WTC11 (cell line): Measurements from ENCODE around the gene SLC6A16. TPM values are rescaled to one million over a fixed set of nuclear protein-coding genes. Genes with fewer than 3 reads are reported as not detected.

Experiments
- ATF1 ChIP-seq: sonication (generic); formaldehyde crosslinking; IDR thresholded peaks from 2 replicates; pipeline ENCODE4 v1.8.1; 2023; ENCODE audit warnings: mild to moderate bottlenecking, moderate library complexity, missing genetic modification reagents
- EMX1 ChIP-seq: fragments of 250-450 bp; sonication (Bioruptor Pico); IDR thresholded peaks from 2 replicates; pipeline ENCODE4 v1.8.0; 2021; ENCODE audit warnings: mild to moderate bottlenecking
- ESRRA ChIP-seq: sonication (generic); formaldehyde crosslinking; IDR thresholded peaks from 2 replicates; pipeline ENCODE4 v1.8.1; 2022; ENCODE audit warnings: mild to moderate bottlenecking, missing genetic modification reagents, borderline replicate concordance
- FOXJ3 ChIP-seq: sonication (generic); formaldehyde crosslinking; IDR thresholded peaks from 2 replicates; pipeline ENCODE4 v1.9.0; 2021; ENCODE audit warnings: missing genetic modification reagents, mild to moderate bottlenecking, borderline replicate concordance
- GRHL2 ChIP-seq: fragments of 250-450 bp; sonication (Bioruptor Pico); IDR thresholded peaks from 2 replicates; pipeline ENCODE4 v1.8.0; 2022; ENCODE audit warnings: mild to moderate bottlenecking, moderate library complexity; ENCODE audit not compliant: insufficient replicate concordance, severe bottlenecking
- JUN ChIP-seq: sonication (generic); formaldehyde crosslinking; IDR thresholded peaks from 2 replicates; pipeline ENCODE4 v1.8.0; 2023; ENCODE audit warnings: mild to moderate bottlenecking, missing genetic modification reagents
- KAT7 ChIP-seq: sonication (generic); formaldehyde crosslinking; IDR thresholded peaks from 2 replicates; pipeline ENCODE4 v1.8.1; 2023; ENCODE audit warnings: missing genetic modification reagents, mild to moderate bottlenecking, borderline replicate concordance
- NFYB ChIP-seq: sonication (generic); formaldehyde crosslinking; conservative IDR thresholded peaks from 2 replicates; pipeline ENCODE4 v1.8.0; 2022; ENCODE audit warnings: low read depth, missing genetic modification reagents
- NR2C2 ChIP-seq: sonication (generic); formaldehyde crosslinking; IDR thresholded peaks from 2 replicates; pipeline ENCODE4 v1.8.0; 2022; ENCODE audit warnings: mild to moderate bottlenecking, missing genetic modification reagents
- RELA ChIP-seq: sonication (generic); formaldehyde crosslinking; IDR thresholded peaks from 2 replicates; pipeline ENCODE4 v1.8.1; 2022; ENCODE audit warnings: missing genetic modification reagents, mild to moderate bottlenecking, borderline replicate concordance
- SMAD3 ChIP-seq: sonication (generic); formaldehyde crosslinking; IDR thresholded peaks from 2 replicates; pipeline ENCODE4 v1.8.0; 2022; ENCODE audit warnings: missing genetic modification reagents, mild to moderate bottlenecking, borderline replicate concordance
- SMAD4 ChIP-seq: sonication (generic); formaldehyde crosslinking; IDR thresholded peaks from 2 replicates; pipeline ENCODE4 v1.8.0; 2022; ENCODE audit warnings: mild to moderate bottlenecking, missing genetic modification reagents
- SOX15 ChIP-seq: fragments of 250-450 bp; sonication (Bioruptor Pico); IDR thresholded peaks from 2 replicates; pipeline ENCODE4 v1.9.0; 2021; ENCODE audit warnings: mild to moderate bottlenecking
- TCF7 ChIP-seq: sonication (generic); formaldehyde crosslinking; IDR thresholded peaks from 2 replicates; pipeline ENCODE4 v1.8.0; 2022; ENCODE audit warnings: mild to moderate bottlenecking, low read depth, missing genetic modification reagents, moderate library complexity
- TP53 ChIP-seq: sonication (generic); formaldehyde crosslinking; IDR thresholded peaks from 2 replicates; pipeline ENCODE4 v1.8.1; 2023; ENCODE audit warnings: mild to moderate bottlenecking, missing genetic modification reagents
- ZNF121 ChIP-seq: sonication (generic); formaldehyde crosslinking; IDR thresholded peaks from 2 replicates; pipeline ENCODE4 v1.8.0; 2023; ENCODE audit warnings: missing genetic modification reagents
- total RNA-seq: library from RNA; stranded (reverse); gene quantifications from 3 replicates; pipeline ENCODE4 v1.2.3, GENCODE V29; 2021
- TF ChIP-seq, protein P1 (sequence below): sonication (generic); formaldehyde crosslinking; IDR thresholded peaks from 2 replicates; pipeline ENCODE4 v1.8.0; 2022; ENCODE audit warnings: mild to moderate bottlenecking, missing genetic modification reagents
- TF ChIP-seq, protein P2 (sequence below): sonication (generic); formaldehyde crosslinking; IDR thresholded peaks from 2 replicates; pipeline ENCODE4 v1.8.0; 2023; ENCODE audit warnings: missing genetic modification reagents
- TF ChIP-seq, protein P3 (sequence below): fragments of 250-450 bp; sonication (Bioruptor Pico); IDR thresholded peaks from 2 replicates; pipeline ENCODE4 v1.9.0; 2021; ENCODE audit warnings: moderate library complexity, mild to moderate bottlenecking, inconsistent platforms, borderline replicate concordance
- TF ChIP-seq, protein P4 (sequence below): sonication (generic); formaldehyde crosslinking; IDR thresholded peaks from 2 replicates; pipeline ENCODE4 v1.8.1; 2022; ENCODE audit warnings: low read depth, missing genetic modification reagents, borderline replicate concordance
- TF ChIP-seq, protein P5 (sequence below): sonication (generic); formaldehyde crosslinking; IDR thresholded peaks from 2 replicates; pipeline ENCODE4 v1.8.0; 2022; ENCODE audit warnings: mild to moderate bottlenecking, missing genetic modification reagents
- TF ChIP-seq, protein P6 (sequence below): fragments of 250-450 bp; sonication (Bioruptor Pico); conservative IDR thresholded peaks from 2 replicates; pipeline ENCODE4 v1.9.0; 2021; ENCODE audit warnings: mild to moderate bottlenecking
- TF ChIP-seq, protein P7 (sequence below): fragments of 250-450 bp; sonication (Bioruptor Pico); IDR thresholded peaks from 2 replicates; pipeline ENCODE4 v1.9.0; 2021; ENCODE audit warnings: mild to moderate bottlenecking, borderline replicate concordance

Gene SLC6A16
- total RNA-seq, 1 experiment from 2014 or later: 1.5 TPM

DNA sequence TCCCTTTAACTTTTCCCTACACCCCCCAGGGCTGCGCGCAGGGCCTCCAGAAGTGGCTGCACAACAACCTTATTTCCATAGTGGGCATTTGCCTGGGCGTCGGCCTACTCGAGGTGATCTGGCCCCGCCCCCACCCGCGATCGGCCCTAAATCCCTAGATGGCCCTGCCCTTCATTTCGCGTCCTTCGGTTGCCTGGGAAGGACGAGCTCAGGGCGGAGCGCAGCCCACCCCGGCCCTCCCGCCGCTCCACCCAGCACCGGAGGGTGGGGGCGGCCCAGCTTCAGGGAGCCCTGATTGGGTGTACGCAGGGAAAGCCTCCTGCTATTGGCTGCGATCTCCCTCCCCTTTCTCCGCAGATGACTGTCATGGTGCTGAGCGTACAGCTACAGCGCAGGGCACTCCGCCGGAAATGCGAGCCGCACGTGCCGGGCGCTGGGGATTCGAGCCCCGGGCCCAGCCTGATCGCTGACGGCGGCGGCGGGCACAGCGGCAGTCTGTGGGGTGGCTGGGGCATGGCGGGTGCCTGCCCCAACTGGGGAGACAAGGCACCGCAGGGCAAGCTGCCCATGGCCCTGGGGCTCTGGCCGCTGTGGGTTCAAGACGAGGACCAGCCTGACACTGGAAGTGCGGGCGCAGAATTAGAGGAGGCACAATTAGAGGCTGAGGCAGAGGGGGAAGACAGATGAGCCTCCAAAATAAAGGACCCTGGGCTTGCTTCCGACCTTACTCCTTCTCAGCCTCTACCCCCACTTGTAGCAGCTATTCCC is 14.5 kb upstream of the SLC6A16 start (continued):
- TF ChIP-seq NFYB (CRISPR knock-in tag): peak; percentile 92
- peak; percentile 97 for TF ChIP-seq RELA (CRISPR knock-in tag)
- TF ChIP-seq, protein P1, sequence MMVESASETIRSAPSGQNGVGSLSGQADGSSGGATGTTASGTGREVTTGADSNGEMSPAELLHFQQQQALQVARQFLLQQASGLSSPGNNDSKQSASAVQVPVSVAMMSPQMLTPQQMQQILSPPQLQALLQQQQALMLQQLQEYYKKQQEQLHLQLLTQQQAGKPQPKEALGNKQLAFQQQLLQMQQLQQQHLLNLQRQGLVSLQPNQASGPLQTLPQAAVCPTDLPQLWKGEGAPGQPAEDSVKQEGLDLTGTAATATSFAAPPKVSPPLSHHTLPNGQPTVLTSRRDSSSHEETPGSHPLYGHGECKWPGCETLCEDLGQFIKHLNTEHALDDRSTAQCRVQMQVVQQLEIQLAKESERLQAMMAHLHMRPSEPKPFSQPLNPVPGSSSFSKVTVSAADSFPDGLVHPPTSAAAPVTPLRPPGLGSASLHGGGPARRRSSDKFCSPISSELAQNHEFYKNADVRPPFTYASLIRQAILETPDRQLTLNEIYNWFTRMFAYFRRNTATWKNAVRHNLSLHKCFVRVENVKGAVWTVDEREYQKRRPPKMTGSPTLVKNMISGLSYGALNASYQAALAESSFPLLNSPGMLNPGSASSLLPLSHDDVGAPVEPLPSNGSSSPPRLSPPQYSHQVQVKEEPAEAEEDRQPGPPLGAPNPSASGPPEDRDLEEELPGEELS (CRISPR knock-in tag): peak; percentile 95
- peak; percentile 91 for TF ChIP-seq SMAD3
- TF ChIP-seq ESRRA (CRISPR knock-in tag): peak; percentile 91; the same call in 1 of the 2 replicates
- TF ChIP-seq NR2C2 (CRISPR knock-in tag): peak; percentile 81
- TF ChIP-seq SOX15 (CRISPR knock-in tag): no peak
- peak; percentile 53; the same call in 1 of the 2 replicates for TF ChIP-seq KAT7 (CRISPR knock-in tag)
- TF ChIP-seq, protein P2, sequence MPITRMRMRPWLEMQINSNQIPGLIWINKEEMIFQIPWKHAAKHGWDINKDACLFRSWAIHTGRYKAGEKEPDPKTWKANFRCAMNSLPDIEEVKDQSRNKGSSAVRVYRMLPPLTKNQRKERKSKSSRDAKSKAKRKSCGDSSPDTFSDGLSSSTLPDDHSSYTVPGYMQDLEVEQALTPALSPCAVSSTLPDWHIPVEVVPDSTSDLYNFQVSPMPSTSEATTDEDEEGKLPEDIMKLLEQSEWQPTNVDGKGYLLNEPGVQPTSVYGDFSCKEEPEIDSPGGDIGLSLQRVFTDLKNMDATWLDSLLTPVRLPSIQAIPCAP: peak; percentile 92
- peak; percentile 84; the same call in 1 of the 2 replicates for TF ChIP-seq JUN (CRISPR knock-in tag)
- peak; percentile 90; the same call in 1 of the 2 replicates for TF ChIP-seq TCF7 (CRISPR knock-in tag)
- TF ChIP-seq, protein P3, sequence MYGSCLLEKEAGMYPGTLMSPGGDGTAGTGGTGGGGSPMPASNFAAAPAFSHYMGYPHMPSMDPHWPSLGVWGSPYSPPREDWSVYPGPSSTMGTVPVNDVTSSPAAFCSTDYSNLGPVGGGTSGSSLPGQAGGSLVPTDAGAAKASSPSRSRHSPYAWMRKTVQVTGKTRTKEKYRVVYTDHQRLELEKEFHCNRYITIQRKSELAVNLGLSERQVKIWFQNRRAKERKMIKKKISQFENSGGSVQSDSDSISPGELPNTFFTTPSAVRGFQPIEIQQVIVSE (CRISPR knock-in tag): no peak
- TF ChIP-seq, protein P4, sequence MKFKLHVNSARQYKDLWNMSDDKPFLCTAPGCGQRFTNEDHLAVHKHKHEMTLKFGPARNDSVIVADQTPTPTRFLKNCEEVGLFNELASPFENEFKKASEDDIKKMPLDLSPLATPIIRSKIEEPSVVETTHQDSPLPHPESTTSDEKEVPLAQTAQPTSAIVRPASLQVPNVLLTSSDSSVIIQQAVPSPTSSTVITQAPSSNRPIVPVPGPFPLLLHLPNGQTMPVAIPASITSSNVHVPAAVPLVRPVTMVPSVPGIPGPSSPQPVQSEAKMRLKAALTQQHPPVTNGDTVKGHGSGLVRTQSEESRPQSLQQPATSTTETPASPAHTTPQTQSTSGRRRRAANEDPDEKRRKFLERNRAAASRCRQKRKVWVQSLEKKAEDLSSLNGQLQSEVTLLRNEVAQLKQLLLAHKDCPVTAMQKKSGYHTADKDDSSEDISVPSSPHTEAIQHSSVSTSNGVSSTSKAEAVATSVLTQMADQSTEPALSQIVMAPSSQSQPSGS (CRISPR knock-in tag): no peak
- peak; percentile 94 for TF ChIP-seq SMAD4
- peak; percentile 96 for TF ChIP-seq TP53 (CRISPR knock-in tag)
- no peak for TF ChIP-seq ZNF121
- TF ChIP-seq, protein P5, sequence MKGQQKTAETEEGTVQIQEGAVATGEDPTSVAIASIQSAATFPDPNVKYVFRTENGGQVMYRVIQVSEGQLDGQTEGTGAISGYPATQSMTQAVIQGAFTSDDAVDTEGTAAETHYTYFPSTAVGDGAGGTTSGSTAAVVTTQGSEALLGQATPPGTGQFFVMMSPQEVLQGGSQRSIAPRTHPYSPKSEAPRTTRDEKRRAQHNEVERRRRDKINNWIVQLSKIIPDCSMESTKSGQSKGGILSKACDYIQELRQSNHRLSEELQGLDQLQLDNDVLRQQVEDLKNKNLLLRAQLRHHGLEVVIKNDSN: peak; percentile 88
- no peak for TF ChIP-seq EMX1
- TF ChIP-seq FOXJ3: 0 out of 2 replicates have a peak, but pooled peaks have one; percentile 56
- TF ChIP-seq GRHL2 (CRISPR knock-in tag): no peak
- TF ChIP-seq, protein P6, sequence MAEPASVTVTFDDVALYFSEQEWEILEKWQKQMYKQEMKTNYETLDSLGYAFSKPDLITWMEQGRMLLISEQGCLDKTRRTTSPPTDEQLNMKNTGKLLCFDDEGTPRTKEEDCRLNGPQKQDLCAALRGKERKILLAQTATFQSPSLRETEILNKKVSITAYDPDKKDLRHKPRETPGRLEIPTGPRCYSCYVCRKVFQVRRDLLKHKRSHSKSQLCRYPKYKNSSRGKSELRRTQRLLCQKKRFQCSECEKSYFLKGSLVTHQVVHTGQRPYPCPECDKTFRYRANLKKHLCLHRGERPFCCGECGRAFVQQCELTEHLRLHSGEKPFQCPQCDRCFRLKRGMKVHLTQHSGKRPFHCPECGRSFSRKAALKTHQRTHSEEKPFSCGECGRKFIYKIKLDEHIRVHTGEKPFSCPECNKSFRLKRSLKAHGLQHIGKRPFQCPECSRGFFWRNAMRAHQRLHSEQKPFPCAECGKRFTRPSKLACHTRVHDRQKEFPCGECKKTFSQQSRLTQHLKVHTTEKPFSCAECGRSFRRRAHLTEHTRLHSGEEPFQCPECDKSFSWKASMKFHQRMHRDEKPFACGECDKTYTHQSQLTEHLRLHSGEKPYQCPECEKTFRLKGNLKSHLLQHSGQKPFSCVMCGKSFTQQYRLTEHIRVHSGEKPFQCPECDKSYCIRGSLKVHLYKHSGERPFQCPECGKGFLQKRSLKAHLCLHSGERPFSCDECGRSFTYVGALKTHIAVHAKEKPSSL (CRISPR knock-in tag): no peak
- TF ChIP-seq ATF1: peak; percentile 90
- TF ChIP-seq, protein P7, sequence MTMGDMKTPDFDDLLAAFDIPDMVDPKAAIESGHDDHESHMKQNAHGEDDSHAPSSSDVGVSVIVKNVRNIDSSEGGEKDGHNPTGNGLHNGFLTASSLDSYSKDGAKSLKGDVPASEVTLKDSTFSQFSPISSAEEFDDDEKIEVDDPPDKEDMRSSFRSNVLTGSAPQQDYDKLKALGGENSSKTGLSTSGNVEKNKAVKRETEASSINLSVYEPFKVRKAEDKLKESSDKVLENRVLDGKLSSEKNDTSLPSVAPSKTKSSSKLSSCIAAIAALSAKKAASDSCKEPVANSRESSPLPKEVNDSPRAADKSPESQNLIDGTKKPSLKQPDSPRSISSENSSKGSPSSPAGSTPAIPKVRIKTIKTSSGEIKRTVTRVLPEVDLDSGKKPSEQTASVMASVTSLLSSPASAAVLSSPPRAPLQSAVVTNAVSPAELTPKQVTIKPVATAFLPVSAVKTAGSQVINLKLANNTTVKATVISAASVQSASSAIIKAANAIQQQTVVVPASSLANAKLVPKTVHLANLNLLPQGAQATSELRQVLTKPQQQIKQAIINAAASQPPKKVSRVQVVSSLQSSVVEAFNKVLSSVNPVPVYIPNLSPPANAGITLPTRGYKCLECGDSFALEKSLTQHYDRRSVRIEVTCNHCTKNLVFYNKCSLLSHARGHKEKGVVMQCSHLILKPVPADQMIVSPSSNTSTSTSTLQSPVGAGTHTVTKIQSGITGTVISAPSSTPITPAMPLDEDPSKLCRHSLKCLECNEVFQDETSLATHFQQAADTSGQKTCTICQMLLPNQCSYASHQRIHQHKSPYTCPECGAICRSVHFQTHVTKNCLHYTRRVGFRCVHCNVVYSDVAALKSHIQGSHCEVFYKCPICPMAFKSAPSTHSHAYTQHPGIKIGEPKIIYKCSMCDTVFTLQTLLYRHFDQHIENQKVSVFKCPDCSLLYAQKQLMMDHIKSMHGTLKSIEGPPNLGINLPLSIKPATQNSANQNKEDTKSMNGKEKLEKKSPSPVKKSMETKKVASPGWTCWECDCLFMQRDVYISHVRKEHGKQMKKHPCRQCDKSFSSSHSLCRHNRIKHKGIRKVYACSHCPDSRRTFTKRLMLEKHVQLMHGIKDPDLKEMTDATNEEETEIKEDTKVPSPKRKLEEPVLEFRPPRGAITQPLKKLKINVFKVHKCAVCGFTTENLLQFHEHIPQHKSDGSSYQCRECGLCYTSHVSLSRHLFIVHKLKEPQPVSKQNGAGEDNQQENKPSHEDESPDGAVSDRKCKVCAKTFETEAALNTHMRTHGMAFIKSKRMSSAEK (CRISPR knock-in tag): no peak
